ENCODE measurements around the gene SMARCE1.

GRCh38 chr17:40588552-40588951 is 59.1 kb downstream of the SMARCE1 start:
- TF ChIP-seq POLR2AphosphoS5 (IDR thresholded peaks at IDR 0.05; ENCODE audit: borderline replicate concordance, low read depth, low read length) = no peak
- no peak for TF ChIP-seq EZH2 (IDR thresholded peaks at IDR 0.05)
